LNCAP (cell line): ENCODE data around the gene JUN.

Experiments
- CTCF ChIP-seq: fragments of 450-650 bp; IDR thresholded peaks from 2 replicates; pipeline ENCODE4 v1.5.1; 2017; ENCODE audit warnings: mild to moderate bottlenecking

Gene JUN

DNA sequence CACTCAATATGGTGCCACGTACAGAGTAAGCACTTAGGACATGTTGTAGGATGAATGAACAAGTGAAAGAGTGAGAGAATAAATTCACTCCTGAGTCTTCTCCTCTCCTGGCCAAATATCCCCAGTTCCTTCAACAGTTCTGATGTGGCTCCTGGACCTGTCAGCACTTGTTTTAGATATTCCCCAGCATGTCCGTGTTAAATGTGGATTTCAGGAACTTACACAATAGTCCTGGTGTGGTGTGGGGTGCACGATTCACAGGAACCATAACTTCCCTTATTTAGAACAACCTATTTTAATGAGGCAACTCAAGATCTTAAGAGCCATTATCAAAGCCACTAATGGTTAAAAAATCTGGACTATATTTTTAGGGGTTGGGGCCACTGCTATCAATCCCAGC lies 45.0 kb downstream of the JUN start:
- TF ChIP-seq CTCF = no peak

DNA sequence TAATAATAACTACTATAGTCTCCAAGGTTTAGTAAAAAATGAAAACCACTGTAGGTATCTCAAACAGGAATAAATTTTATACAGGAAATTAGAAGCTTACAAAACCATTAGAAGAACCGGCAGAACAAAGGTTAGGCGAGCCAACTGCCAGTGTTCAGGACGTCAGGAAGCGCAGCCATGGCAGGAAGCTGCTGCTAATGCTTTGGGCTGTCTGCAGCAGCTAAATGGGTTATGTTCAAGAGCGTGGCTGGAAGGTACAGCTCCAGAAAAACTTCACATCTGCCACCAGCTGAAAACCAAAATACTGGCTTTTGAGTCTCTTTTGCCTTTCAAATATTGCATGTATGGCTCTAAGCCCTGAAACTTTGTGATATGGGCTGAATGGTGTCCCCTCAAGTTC lies 48.3 kb downstream of the JUN start:
- TF ChIP-seq CTCF = no peak

DNA sequence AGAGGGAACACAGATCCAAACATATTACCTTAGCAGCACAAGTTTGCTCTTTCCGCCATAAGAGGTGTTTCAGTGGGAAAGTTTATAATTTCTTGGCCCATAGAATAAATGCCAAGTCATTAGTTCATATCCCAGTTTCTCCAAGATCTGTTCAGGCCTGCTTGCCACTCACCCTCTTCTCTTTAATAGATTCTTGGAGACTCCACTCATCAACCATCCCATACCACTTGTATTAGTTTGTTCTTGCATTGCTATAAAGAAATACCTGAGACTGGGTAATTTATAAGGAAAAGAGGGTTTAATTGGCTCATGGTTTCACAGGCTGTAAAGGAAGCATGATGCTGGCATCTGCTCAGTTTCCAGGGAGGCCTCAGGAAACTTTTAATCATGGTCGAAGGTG lies 49.2 kb downstream of the JUN start:
- TF ChIP-seq CTCF = no peak

DNA sequence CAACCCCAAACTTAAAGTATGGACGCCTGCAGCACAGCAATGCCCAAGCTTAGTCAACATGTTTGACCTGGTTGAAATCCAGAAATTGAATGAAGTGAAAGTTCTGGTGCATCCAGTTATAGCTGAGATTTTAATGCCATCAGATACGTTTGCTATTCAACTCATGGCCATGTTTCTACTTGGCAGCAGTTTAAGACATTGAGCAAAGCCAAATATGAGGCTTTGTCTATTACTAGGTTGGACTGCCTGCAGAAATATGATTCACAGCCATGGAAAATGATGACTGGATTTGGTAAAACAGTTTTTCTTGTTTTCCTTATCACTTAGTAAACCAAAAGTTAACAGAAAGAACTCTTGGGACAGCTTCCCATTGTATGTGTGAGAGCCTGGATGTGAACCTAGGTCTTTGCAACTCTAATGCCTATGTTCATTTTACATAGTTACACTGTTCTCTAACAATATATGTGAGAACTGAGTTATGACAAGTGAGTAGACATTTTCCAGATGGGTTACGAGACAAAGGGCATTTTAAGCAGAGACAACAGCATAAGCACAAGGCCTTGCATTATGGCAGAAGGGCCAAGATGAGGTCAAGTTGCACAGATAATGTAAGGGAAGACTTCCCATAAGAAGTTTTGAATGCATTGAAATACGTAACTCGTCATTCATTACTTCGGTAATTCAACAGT lies 51.6 kb downstream of the JUN start:
- TF ChIP-seq CTCF = no peak
